HG02588 (cell line): ENCODE data around the gene PIM2.
"Not testable (repeated sequence)": the region's sequence is repeated elsewhere in the genome, so short reads cannot be mapped to it uniquely, and the experiment has no call there.

Experiments
- ATAC-seq: cut with Tn5 transposase; IDR thresholded peaks from one replicate; pipeline ENCODE4 v1.9.1; 2021; ENCODE audit warnings: mild to moderate bottlenecking, moderate library complexity; ENCODE audit not compliant: unreplicated experiment

The PIM2 gene

DNA sequence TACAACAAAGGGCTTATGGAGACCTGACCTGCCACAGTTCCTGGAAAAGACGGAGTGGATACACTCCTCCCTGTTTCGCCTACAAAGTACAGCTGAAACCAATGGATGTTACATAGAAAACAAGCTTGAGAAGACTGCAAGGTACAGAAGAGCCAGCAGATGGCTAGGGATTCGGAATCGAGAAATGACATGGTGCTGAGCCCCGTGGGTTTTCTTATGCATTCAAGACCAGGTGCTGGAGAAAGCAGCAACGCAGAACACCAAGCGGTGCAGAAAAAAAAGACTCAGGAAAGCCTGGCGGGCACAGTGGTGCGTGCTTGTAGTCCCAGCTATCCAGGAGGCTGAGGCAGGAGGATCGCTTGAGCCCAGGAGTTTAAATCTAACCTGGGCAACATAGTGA lies 35.1 kb downstream of the PIM2 start:
- ATAC-seq = no peak

DNA sequence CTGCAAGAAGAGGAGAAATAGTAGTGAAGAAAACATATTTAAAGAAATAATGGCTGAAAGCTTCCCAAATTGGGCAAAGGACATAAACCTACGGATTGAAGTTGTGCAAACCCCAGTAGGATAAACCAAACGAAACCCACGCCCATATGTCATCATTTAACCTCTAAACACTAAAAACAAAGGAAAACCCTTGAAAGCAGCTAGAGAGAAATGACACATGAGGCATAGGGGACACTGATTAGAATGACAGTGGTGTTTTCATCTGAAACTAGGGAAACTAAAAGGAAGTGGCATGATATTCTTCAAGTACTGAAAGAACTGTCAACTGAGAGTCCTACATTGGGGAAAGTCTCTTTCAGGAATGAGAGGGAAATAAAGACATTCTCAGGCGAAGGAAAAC lies 41.9 kb downstream of the PIM2 start:
- not testable (repeated sequence) for ATAC-seq

DNA sequence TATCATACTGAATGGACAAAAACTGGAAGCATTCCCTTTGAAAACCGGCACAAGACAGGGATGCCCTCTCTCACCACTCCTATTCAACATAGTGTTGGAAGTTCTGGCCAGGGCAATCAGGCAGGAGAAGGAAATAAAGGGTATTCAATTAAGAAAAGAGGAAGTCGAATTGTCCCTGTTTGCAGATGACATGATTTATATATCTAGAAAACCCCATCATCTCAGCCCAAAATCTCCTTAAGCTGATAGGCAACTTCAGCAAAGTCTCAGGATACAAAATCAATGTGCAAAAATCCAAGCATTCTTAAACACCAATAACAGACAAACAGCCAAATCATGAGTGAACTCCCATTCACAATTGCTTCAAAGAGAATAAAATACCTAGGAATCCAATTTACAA lies 46.8 kb downstream of the PIM2 start:
- ATAC-seq = not testable (repeated sequence)

DNA sequence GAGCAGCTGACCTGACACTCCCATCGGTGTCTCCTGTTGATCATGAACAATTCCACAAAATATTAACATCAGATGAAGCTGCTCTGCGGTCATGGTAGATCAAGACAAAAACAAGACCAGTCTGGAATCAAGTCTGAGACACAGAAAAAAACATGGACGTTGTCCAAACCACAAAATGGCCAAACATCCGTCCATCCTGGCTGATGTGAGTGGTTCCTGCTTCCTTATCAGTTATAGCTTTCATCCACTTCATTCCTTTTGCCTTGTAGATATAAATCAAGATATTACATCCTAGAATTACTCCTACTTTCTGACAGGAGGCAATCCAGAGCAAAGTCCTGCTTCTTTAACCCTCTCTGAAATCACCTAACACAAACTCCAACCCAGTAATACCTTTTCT lies 54.6 kb downstream of the PIM2 start:
- no peak for ATAC-seq
